Activated naive CD8-positive, alpha-beta T cell treated with anti-CD3 and anti-CD28 coated beads, Interleukin-2, amount 50 U/mL, for 24 hours (primary cell): ENCODE data around the gene P2RY6.
"Not testable (repeated sequence)": the region's sequence is repeated elsewhere in the genome, so short reads cannot be mapped to it uniquely, and the experiment has no call there.

Experiments
- ATAC-seq: fragments of 150-1000 bp; cut with Tn5 transposase; one replicate; pipeline ENCODE4 v1.10.0; 2021
- DNase-seq: peaks from one replicate; pipeline ENCODE4 v3.0.0; 2021
- H3K27ac Mint-ChIP-seq: one replicate; pipeline ENCODE4 v1.8.0; 2021; ENCODE audit warnings: mild to moderate bottlenecking, mixed read lengths
- H3K27me3 Mint-ChIP-seq: one replicate; pipeline ENCODE4 v1.8.0; 2021; ENCODE audit warnings: mixed read lengths
- H3K36me3 Mint-ChIP-seq: one replicate; pipeline ENCODE4 v1.8.0; 2021; ENCODE audit warnings: low read depth, mixed read lengths
- H3K4me1 Mint-ChIP-seq: one replicate; pipeline ENCODE4 v1.8.0; 2021; ENCODE audit warnings: mixed read lengths
- H3K4me3 Mint-ChIP-seq: one replicate; pipeline ENCODE4 v1.8.0; 2021; ENCODE audit warnings: mild to moderate bottlenecking, moderate library complexity, mixed read lengths
- H3K9me3 Mint-ChIP-seq: one replicate; pipeline ENCODE4 v1.8.0; 2021; ENCODE audit warnings: mixed read lengths

Gene P2RY6

DNA sequence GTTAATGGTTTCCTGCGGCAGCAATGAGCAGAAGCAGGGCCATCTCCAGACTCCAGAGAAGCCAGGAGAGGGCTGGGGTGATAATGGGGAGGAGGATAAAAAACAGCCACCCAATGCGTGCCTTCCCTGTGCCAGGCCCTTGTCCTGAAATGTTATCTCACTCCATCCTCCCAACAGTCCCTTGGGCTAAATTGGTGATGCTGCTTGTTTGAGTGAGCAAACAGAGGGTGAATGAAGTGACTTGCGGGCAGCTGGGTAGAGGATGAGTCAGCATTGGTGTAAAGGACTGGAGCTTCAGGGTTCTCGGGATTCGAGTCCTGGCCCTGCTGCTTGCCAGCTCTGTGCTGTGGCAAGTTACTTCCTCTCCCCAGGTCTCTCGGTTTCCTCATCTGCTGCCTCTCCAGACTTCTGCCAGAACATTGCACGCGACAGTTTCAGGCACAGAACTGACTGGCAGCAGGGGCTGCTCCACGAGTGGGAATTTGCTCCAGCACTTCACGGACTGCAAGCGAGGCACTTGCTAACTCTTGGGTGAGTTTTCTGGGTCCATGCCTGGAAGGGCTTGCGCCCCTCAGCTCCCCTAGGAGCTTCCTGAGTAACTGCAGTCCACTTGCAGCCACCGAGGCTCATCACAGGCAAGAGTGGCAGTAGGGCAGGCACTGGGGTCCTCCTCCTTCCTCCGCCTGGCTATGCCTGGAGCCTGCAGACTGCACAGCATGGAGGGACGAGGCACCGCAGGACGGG, at the start of gene P2RY6:
Gene P2RY6 (plus strand): TSS at position 403 of the 744 bp plus-strand sequence. CDS start 24,181 bp downstream, outside the sequence.
- H3K27me3 Mint-ChIP-seq, result no peaks in the 10 kb centered on the region
- H3K36me3 Mint-ChIP-seq, result no peaks in the 10 kb centered on the region
- H3K4me1 Mint-ChIP-seq, result no peaks in the 10 kb centered on the region
- H3K4me3 Mint-ChIP-seq, result no peak within 1 kb of the TSS
- ATAC-seq (no peak), DNase-seq (no peak)
- no peaks in the 10 kb centered on the region for H3K9me3 Mint-ChIP-seq
- H3K27ac Mint-ChIP-seq, result no peak within 1 kb of the TSS

DNA sequence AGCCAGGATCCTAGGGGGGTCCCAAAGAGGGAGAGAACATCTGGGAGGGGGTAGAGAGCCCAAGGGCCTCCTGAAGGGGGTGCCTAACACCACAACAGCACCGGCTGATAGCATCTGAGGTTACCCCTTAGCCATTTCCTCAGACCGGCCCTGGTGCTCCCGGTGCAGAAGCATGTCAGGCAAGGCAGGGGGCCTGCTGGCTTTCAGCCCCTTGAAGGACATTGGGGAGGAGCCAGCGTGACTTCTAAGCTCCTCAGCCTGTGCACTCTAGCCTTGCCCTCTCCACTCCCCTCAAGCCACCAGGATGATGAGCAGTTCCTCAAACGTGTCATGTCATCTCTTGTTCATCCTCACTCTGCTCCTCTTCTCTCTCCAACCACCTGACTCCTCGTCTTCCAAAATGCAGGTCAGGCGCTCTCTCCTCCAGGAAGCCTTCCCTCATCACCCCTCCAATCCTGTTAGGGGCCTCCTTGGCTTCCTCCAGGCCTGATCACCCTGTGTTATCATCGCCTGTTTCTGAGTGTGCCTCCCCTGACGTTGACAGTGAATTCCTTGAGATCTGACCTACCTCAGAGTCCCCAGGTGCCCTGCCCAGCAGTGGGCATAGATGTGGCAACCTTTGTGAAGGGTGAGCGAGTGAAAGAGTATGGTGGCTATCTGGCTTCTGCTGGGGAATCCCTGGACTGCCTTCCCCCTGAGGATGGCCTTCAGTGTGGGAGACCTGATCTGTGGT, 48.0 kb upstream of the P2RY6 start:
- no peak for DNase-seq

DNA sequence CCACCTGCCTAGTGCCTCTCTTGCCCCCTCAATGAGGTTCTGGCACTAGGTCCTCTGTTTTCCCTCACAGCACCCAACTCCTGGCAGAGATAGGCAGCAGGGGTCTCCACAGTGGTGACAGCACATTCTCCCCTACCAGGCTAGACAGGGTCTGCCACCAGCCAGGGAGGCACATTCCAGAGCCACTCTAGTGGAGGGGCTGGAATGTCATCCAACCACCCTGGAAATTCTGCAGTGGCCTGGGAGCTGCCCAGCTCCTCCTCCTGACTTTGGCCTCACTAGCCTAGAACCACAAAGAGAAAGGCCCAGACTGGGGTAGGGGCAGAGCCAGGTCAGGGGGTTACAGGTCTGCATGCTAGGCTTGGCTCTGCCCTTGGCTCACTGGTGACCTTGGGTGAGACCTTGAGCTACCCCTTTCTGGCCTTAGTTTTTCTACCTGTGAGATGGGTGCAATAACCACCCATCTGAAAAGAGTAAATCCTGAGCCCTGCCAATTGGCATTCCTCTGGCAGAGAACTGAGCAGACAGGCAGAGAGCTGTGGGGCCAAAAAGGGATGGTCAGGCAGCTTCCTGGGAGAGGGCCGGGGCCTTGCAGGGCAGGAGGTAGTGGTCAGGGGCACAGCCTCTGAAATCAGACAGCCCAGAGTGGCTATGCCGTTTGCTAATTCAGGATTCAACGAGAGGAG, 47.0 kb upstream of the P2RY6 start:
- H3K36me3 Mint-ChIP-seq, result no peaks in the 10 kb centered on the region

More for the DNA sequence above, 48.0 kb upstream of the P2RY6 start:
- H3K9me3 Mint-ChIP-seq, result no peaks in the 10 kb centered on the region
- H3K36me3 Mint-ChIP-seq, result no peaks in the 10 kb centered on the region
- H3K27me3 Mint-ChIP-seq, result peaks cover 12% of the 10 kb centered on the region
- no peak overlapping the region for H3K27ac Mint-ChIP-seq
- no peak for ATAC-seq
- H3K4me3 Mint-ChIP-seq, result no peak overlapping the region
- H3K4me1 Mint-ChIP-seq, result no peaks in the 10 kb centered on the region

GRCh38 chr11:73225851-73226250, 46.3 kb upstream of the P2RY6 start:
- H3K4me1 Mint-ChIP-seq, result no peaks in the 10 kb centered on the region
- H3K9me3 Mint-ChIP-seq, result no peaks in the 10 kb centered on the region
- H3K27me3 Mint-ChIP-seq, result peaks cover 5% of the 10 kb centered on the region
- H3K4me3 Mint-ChIP-seq, result no peak overlapping the region
- H3K36me3 Mint-ChIP-seq, result no peaks in the 10 kb centered on the region
- ATAC-seq (no peak), DNase-seq (no peak)
- no peak overlapping the region for H3K27ac Mint-ChIP-seq

More for the DNA sequence above, 47.0 kb upstream of the P2RY6 start:
- no peak overlapping the region for H3K27ac Mint-ChIP-seq
- DNase-seq, result no peak
- H3K27me3 Mint-ChIP-seq, result peaks cover 5% of the 10 kb centered on the region
- ATAC-seq, result no peak
- H3K4me1 Mint-ChIP-seq, result no peaks in the 10 kb centered on the region
- H3K9me3 Mint-ChIP-seq, result no peaks in the 10 kb centered on the region
- H3K4me3 Mint-ChIP-seq, result no peak overlapping the region

DNA sequence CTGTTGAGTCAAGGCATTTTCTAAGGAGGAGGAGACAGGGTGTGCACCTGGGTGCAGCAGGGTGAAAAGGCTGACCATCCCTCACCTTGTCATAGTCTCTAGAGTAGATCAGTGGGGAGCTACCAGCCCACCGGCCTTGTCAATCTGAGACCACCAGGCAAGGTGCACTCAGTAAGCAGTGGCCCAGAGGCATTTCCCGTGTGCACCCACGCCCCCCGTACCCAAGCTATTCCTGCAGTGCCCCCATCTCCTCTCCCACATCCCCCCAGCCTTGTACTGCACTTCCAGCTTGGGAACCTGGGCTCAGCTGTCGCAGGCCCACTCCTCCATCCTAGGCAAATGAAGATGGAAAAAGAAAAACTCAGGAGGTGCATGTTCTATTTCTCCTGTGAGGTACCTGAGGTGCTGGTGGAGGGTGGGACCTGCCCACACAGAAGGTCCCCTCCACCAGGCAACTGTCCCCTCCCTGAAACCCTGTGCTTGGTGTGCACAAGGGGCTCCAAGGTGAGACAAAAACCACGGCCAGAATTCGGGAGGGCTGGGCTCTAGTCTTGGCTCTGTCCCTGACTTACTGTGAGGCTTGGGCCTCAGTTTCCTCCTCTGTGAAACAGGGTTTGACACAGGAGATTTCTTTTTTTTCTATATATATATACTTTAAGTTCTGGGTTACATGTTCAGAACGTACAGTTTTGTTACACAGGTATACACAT, 45.7 kb upstream of the P2RY6 start:
- Mint-ChIP-seq H3K36me3 (no peaks in the 10 kb centered on the region), H3K27me3 (peaks cover 5% of the 10 kb centered on the region), H3K4me1 (no peaks in the 10 kb centered on the region), H3K9me3 (no peaks in the 10 kb centered on the region), H3K27ac (no peak overlapping the region), H3K4me3 (no peak overlapping the region)
- ATAC-seq (no peak), DNase-seq (no peak)

GRCh38 chr11:73227571-73228211, 44.4 kb upstream of the P2RY6 start:
- no peaks in the 10 kb centered on the region for H3K9me3 Mint-ChIP-seq
- no peak for ATAC-seq
- H3K27ac Mint-ChIP-seq, result no peak overlapping the region

DNA sequence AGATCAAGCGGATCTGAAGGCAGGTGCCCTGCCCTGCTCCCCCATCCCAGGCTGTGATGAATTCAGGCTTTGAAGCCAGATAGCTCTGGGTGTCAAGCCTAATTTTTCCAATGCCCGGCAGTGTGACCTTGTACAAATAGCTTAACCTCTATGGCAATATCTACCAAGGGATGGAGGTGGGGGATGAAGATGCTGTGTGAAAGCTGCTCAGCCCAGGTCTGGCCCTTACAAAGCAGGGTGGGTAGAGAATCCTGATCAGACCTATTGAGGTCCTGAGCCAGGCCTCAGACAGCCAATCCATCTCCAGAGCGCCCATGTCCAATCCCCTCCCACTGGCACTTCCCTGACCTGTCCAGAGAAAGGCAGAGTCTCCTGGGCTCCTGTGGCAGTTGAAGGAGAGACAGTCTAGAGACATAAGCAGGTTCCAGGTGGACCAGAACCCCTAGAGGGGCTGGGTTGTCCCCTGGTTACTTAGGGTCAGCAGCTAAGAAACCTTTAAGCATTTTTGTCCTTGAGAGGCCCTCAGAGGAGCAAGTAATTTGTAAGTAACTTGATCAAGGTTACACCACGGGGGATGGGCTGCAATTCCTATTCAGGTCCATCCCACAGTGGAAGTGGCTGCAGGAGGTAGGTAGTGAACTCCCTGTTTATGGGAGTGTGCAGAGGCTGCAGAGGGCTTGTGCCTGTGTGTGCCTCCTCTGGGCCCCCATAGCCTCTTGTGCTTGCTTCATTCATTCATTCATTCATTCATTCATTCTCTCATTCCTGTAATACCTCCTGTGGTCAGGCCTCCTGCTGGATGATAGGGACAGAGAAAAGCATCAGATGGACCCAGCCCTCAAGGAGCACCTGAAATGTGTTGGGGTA, 43.6 kb upstream of the P2RY6 start:
- Mint-ChIP-seq H3K27me3 (peaks cover 5% of the 10 kb centered on the region), H3K9me3 (no peaks in the 10 kb centered on the region), H3K27ac (no peak overlapping the region), H3K4me3 (no peak overlapping the region), H3K4me1 (no peaks in the 10 kb centered on the region), H3K36me3 (no peaks in the 10 kb centered on the region)
- ATAC-seq, result no peak
- DNase-seq, result no peak

More at GRCh38 chr11:73227571-73228211, 44.4 kb upstream of the P2RY6 start:
- no peaks in the 10 kb centered on the region for H3K36me3 Mint-ChIP-seq
- no peaks in the 10 kb centered on the region for H3K4me1 Mint-ChIP-seq
- H3K27me3 Mint-ChIP-seq, result peaks cover 5% of the 10 kb centered on the region
- H3K4me3 Mint-ChIP-seq, result no peak overlapping the region
- DNase-seq, result no peak

DNA sequence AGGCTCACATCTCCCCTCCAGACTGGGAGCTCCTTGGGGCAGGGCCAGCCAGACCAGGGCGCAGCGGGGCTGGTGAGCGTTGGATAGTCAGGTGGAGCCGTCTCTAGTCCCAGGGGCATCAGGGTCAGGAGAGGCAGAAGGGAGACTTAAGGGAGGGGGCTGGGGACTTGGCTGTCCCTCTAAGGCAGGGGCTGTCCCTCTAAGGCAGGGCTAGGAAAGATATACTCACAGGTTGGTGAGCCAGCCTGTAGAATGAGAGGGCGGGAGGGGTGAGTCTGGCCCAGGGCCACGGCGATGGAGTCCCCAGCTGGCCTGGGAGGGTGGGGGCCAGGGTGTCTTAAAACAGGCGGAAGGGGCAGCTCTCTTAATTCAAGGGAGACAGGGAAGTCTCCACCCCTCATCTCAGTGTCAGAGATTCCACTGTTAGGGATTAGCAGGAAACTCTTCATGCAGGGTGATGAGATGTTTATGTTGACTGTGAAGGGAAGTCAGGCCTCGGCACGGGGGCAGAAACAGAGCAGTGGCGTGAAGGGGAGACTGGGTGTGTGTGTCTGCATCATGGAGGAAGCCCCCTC, 42.7 kb upstream of the P2RY6 start:
- H3K9me3 Mint-ChIP-seq, result no peaks in the 10 kb centered on the region
- H3K27me3 Mint-ChIP-seq, result peaks cover 5% of the 10 kb centered on the region
- H3K4me1 Mint-ChIP-seq, result no peaks in the 10 kb centered on the region
- DNase-seq (no peak), ATAC-seq (no peak)
- no peaks in the 10 kb centered on the region for H3K36me3 Mint-ChIP-seq
- H3K4me3 Mint-ChIP-seq, result no peak overlapping the region
- no peak overlapping the region for H3K27ac Mint-ChIP-seq

- no peaks in the 10 kb centered on the region for H3K36me3 Mint-ChIP-seq
- H3K27me3 Mint-ChIP-seq, result peaks cover 2% of the 10 kb centered on the region
- no peaks in the 10 kb centered on the region for H3K4me1 Mint-ChIP-seq
- H3K9me3 Mint-ChIP-seq, result no peaks in the 10 kb centered on the region
- H3K4me3 Mint-ChIP-seq, result no peak overlapping the region
- DNase-seq, result no peak
- no peak for ATAC-seq
- no peak overlapping the region for H3K27ac Mint-ChIP-seq
Observed at GRCh38 chr11:73229896-73230875, 42.0 kb upstream of the P2RY6 start.

- Mint-ChIP-seq H3K9me3 (no peaks in the 10 kb centered on the region), H3K27ac (no peak overlapping the region), H3K27me3 (peaks cover 2% of the 10 kb centered on the region), H3K4me3 (no peak overlapping the region), H3K36me3 (no peaks in the 10 kb centered on the region), H3K4me1 (no peaks in the 10 kb centered on the region)
- no peak for DNase-seq
- ATAC-seq, result no peak
Observed at GRCh38 chr11:73230931-73231330, 41.2 kb upstream of the P2RY6 start.

DNA sequence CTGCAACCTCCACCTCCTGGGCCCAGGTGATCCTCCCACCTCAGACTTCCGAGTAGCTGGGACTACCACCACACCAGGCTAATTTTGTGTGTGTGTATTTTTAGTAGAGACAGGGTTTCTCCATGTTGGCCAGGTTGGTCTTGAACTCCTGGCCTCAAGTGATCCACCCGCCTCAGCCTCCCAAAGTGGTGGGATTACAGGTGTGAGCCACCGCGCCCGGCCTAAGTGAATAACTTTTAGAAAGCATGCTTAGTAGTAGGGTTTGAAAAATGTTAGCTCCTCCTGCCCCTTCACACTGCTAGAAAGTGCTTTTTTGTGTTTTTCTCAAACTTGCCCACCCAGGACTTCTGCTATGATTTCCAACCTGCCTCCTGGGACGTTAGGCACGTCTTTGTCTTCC, 39.7 kb upstream of the P2RY6 start:
- not testable (repeated sequence) for H3K27me3 Mint-ChIP-seq, H3K36me3 Mint-ChIP-seq, ATAC-seq, DNase-seq, H3K4me3 Mint-ChIP-seq, H3K9me3 Mint-ChIP-seq, H3K27ac Mint-ChIP-seq, H3K4me1 Mint-ChIP-seq

GRCh38 chr11:73233211-73233610, 38.9 kb upstream of the P2RY6 start:
- Mint-ChIP-seq H3K9me3 (no peaks in the 10 kb centered on the region), H3K36me3 (no peaks in the 10 kb centered on the region), H3K27me3 (peaks cover 2% of the 10 kb centered on the region), H3K4me1 (no peaks in the 10 kb centered on the region), H3K27ac (no peak overlapping the region), H3K4me3 (no peak overlapping the region)
- DNase-seq, result no peak
- ATAC-seq, result no peak
